K562 (cell line): ENCODE measurements around the gene STXBP5L. TPM values are rescaled to one million over a fixed set of nuclear protein-coding genes. Genes with fewer than 3 reads are reported as not detected.

Experiments used
- BHLHE40 ChIP-seq: IDR thresholded peaks from 2 replicates; pipeline ENCODE4 v1.6.1; 2011; ENCODE audit warnings: low read length, improper control_type of control experiment
- PTRF ChIP-seq: fragments of 450-650 bp; IDR thresholded peaks from 2 replicates; pipeline ENCODE4 v1.6.1; 2016; ENCODE audit warnings: mild to moderate bottlenecking, missing genetic modification characterization, missing compliant biosample characterization
- ZNF133 ChIP-seq: fragments of 250-450 bp; sonication (Bioruptor Pico); IDR thresholded peaks from 2 replicates; pipeline ENCODE4 v1.4.0; 2020; ENCODE audit warnings: mild to moderate bottlenecking
- polyA plus RNA-seq, 8 experiments: library from polyadenylated mRNA; depleted of rRNA in 4 of 8; stranded (reverse) in 5 of 8; unstranded in 3 of 8; fragments of >200 nt; fragmentation: Nextera tagmentation in 2 of 8; fragmentation: Illumina TruSeq in 1 of 8; extraction: Ambion mirVana in 2 of 8; extraction: Trizol in 1 of 8; gene quantifications; 2 replicates each; pipeline versions ENCODE4 v1.2.1 to v1.2.3, GENCODE V29; 2011 to 2014; ENCODE audit warnings: inconsistent platforms in 1 of 8, missing spikeins in 1 of 8
- total RNA-seq, 7 experiments: library from RNA; depleted of rRNA in 6 of 7; stranded (reverse); fragments of >200 nt in 6 of 7; fragmentation: Illumina TruSeq in 2 of 7; extraction: Trizol in 2 of 7; gene quantifications; 2 replicates each; pipeline versions ENCODE4 v1.2.1 to v1.2.3, GENCODE V29; 2011 to 2021; ENCODE audit warnings: low replicate concordance in 1 of 7
- TF ChIP-seq, protein P1 (sequence below): fragments of 250-450 bp; sonication (Bioruptor Pico); IDR thresholded peaks from 2 replicates; pipeline ENCODE4 v1.8.0; 2021; ENCODE audit warnings: moderate library complexity, mild to moderate bottlenecking, inconsistent platforms
- TF ChIP-seq, protein P2 (sequence below): sonication (generic); formaldehyde crosslinking; IDR thresholded peaks from 2 replicates; pipeline ENCODE4 v1.8.1; 2023; ENCODE audit warnings: mild to moderate bottlenecking, missing genetic modification reagents, moderate library complexity
- TF ChIP-seq, protein P3 (sequence below): fragments of 200-600 bp; sonication (generic); IDR thresholded peaks from one replicate; pipeline ENCODE4 v1.6.1; 2012; ENCODE audit warnings: mild to moderate bottlenecking, low read depth, low read length, inconsistent platforms

The STXBP5L gene
- total and polyA plus RNA-seq, 9 of the 15 experiments (the other 6 are each of a cell fraction or from before 2014, with no cell fraction given), result 0.03 to 0.04 (median 0.03) TPM; not detected in 6

DNA sequence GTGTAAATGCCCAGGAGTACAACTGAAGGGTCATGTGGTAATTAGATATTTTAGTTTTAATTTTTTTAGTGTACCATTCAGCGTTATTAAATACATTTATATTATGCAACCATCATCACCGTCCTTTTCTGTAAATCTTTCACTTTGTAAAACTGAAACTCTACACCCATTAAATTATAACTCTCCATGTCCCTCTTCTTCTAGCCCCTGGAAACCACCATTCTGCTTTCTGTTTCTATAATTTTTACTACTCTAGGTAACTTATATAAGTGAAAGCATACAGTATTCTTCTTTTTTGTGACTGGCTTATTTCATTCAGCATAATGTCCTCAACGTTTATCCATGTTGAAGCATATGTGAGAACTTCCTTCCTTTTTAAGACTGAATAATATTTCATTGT is 48.1 kb downstream of the STXBP5L start (continued):
- TF ChIP-seq, protein P1, sequence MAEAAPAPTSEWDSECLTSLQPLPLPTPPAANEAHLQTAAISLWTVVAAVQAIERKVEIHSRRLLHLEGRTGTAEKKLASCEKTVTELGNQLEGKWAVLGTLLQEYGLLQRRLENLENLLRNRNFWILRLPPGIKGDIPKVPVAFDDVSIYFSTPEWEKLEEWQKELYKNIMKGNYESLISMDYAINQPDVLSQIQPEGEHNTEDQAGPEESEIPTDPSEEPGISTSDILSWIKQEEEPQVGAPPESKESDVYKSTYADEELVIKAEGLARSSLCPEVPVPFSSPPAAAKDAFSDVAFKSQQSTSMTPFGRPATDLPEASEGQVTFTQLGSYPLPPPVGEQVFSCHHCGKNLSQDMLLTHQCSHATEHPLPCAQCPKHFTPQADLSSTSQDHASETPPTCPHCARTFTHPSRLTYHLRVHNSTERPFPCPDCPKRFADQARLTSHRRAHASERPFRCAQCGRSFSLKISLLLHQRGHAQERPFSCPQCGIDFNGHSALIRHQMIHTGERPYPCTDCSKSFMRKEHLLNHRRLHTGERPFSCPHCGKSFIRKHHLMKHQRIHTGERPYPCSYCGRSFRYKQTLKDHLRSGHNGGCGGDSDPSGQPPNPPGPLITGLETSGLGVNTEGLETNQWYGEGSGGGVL (CRISPR knock-in tag), result no peak
- TF ChIP-seq ZNF133, result no peak
- TF ChIP-seq, protein P2, sequence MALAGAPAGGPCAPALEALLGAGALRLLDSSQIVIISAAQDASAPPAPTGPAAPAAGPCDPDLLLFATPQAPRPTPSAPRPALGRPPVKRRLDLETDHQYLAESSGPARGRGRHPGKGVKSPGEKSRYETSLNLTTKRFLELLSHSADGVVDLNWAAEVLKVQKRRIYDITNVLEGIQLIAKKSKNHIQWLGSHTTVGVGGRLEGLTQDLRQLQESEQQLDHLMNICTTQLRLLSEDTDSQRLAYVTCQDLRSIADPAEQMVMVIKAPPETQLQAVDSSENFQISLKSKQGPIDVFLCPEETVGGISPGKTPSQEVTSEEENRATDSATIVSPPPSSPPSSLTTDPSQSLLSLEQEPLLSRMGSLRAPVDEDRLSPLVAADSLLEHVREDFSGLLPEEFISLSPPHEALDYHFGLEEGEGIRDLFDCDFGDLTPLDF (CRISPR knock-in tag), result no peak
- TF ChIP-seq, protein P3, sequence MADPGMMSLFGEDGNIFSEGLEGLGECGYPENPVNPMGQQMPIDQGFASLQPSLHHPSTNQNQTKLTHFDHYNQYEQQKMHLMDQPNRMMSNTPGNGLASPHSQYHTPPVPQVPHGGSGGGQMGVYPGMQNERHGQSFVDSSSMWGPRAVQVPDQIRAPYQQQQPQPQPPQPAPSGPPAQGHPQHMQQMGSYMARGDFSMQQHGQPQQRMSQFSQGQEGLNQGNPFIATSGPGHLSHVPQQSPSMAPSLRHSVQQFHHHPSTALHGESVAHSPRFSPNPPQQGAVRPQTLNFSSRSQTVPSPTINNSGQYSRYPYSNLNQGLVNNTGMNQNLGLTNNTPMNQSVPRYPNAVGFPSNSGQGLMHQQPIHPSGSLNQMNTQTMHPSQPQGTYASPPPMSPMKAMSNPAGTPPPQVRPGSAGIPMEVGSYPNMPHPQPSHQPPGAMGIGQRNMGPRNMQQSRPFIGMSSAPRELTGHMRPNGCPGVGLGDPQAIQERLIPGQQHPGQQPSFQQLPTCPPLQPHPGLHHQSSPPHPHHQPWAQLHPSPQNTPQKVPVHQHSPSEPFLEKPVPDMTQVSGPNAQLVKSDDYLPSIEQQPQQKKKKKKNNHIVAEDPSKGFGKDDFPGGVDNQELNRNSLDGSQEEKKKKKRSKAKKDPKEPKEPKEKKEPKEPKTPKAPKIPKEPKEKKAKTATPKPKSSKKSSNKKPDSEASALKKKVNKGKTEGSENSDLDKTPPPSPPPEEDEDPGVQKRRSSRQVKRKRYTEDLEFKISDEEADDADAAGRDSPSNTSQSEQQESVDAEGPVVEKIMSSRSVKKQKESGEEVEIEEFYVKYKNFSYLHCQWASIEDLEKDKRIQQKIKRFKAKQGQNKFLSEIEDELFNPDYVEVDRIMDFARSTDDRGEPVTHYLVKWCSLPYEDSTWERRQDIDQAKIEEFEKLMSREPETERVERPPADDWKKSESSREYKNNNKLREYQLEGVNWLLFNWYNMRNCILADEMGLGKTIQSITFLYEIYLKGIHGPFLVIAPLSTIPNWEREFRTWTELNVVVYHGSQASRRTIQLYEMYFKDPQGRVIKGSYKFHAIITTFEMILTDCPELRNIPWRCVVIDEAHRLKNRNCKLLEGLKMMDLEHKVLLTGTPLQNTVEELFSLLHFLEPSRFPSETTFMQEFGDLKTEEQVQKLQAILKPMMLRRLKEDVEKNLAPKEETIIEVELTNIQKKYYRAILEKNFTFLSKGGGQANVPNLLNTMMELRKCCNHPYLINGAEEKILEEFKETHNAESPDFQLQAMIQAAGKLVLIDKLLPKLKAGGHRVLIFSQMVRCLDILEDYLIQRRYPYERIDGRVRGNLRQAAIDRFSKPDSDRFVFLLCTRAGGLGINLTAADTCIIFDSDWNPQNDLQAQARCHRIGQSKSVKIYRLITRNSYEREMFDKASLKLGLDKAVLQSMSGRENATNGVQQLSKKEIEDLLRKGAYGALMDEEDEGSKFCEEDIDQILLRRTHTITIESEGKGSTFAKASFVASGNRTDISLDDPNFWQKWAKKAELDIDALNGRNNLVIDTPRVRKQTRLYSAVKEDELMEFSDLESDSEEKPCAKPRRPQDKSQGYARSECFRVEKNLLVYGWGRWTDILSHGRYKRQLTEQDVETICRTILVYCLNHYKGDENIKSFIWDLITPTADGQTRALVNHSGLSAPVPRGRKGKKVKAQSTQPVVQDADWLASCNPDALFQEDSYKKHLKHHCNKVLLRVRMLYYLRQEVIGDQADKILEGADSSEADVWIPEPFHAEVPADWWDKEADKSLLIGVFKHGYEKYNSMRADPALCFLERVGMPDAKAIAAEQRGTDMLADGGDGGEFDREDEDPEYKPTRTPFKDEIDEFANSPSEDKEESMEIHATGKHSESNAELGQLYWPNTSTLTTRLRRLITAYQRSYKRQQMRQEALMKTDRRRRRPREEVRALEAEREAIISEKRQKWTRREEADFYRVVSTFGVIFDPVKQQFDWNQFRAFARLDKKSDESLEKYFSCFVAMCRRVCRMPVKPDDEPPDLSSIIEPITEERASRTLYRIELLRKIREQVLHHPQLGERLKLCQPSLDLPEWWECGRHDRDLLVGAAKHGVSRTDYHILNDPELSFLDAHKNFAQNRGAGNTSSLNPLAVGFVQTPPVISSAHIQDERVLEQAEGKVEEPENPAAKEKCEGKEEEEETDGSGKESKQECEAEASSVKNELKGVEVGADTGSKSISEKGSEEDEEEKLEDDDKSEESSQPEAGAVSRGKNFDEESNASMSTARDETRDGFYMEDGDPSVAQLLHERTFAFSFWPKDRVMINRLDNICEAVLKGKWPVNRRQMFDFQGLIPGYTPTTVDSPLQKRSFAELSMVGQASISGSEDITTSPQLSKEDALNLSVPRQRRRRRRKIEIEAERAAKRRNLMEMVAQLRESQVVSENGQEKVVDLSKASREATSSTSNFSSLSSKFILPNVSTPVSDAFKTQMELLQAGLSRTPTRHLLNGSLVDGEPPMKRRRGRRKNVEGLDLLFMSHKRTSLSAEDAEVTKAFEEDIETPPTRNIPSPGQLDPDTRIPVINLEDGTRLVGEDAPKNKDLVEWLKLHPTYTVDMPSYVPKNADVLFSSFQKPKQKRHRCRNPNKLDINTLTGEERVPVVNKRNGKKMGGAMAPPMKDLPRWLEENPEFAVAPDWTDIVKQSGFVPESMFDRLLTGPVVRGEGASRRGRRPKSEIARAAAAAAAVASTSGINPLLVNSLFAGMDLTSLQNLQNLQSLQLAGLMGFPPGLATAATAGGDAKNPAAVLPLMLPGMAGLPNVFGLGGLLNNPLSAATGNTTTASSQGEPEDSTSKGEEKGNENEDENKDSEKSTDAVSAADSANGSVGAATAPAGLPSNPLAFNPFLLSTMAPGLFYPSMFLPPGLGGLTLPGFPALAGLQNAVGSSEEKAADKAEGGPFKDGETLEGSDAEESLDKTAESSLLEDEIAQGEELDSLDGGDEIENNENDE, result no peak
- no peak for TF ChIP-seq BHLHE40
- no peak for TF ChIP-seq PTRF
- TF ChIP-seq, all 486 proteins: peak for 0
